Activated CD8-positive, alpha-beta memory T cell treated with anti-CD3 and anti-CD28 coated beads for 4 hours (primary cell): ENCODE data around the gene ENPP3.

Experiments
- DNase-seq, 2 donors: peaks; one replicate each; pipeline ENCODE4 v3.0.0-alpha.2; 2020; ENCODE audit warnings: low read depth in 2 of 2

The ENPP3 gene

GRCh38 chr6:131765081-131765803, 128.1 kb downstream of the ENPP3 start:
- no peak for DNase-seq

- DNase-seq = no peak
These were observed 128.7 kb downstream of the ENPP3 start for GRCh38 chr6:131765804-131766135.

- DNase-seq = no peak
These were observed 129.5 kb downstream of the ENPP3 start for GRCh38 chr6:131766631-131767030.

GRCh38 chr6:131768964-131769363, 131.9 kb downstream of the ENPP3 start:
- no peak for DNase-seq

- no peak for DNase-seq
These were observed 132.5 kb downstream of the ENPP3 start for GRCh38 chr6:131769385-131770141.

GRCh38 chr6:131770776-131771175, 133.7 kb downstream of the ENPP3 start:
- no peak for DNase-seq

- no peak for DNase-seq
These were observed 136.3 kb downstream of the ENPP3 start for GRCh38 chr6:131773284-131773950.

- no peak for DNase-seq
These were observed 138.8 kb downstream of the ENPP3 start for GRCh38 chr6:131775886-131776285.

- DNase-seq = no peak
These were observed 139.9 kb downstream of the ENPP3 start for GRCh38 chr6:131776985-131777384.

GRCh38 chr6:131778169-131778568, 141.1 kb downstream of the ENPP3 start:
- DNase-seq = no peak

GRCh38 chr6:131779304-131779703, 142.2 kb downstream of the ENPP3 start:
- no peak for DNase-seq

- DNase-seq = no peak
These were observed 143.5 kb downstream of the ENPP3 start for GRCh38 chr6:131780600-131780999.

GRCh38 chr6:131781687-131782086, 144.6 kb downstream of the ENPP3 start:
- no peak for DNase-seq

- no peak for DNase-seq
These were observed 145.7 kb downstream of the ENPP3 start for GRCh38 chr6:131782764-131783163.

GRCh38 chr6:131784561-131784960, 147.5 kb downstream of the ENPP3 start:
- DNase-seq = no peak

- DNase-seq = no peak
These were observed 150.0 kb downstream of the ENPP3 start for GRCh38 chr6:131787079-131787478.

GRCh38 chr6:131787766-131788712, 150.9 kb downstream of the ENPP3 start:
- no peak for DNase-seq

- no peak for DNase-seq
These were observed 152.1 kb downstream of the ENPP3 start for GRCh38 chr6:131789219-131789618.

- DNase-seq = no peak
These were observed 154.4 kb downstream of the ENPP3 start for GRCh38 chr6:131791476-131791875.

- no peak for DNase-seq
These were observed 155.0 kb downstream of the ENPP3 start for GRCh38 chr6:131792091-131792496.

GRCh38 chr6:131795366-131795765, 158.3 kb downstream of the ENPP3 start:
- DNase-seq = no peak
